Keratinocyte (primary cell): ENCODE measurements around the gene SPRY2. TPM values are rescaled to one million over a fixed set of nuclear protein-coding genes. Genes with fewer than 3 reads are reported as not detected.

Source experiments
- DNase-seq: peaks from one replicate; pipeline ENCODE4 v3.0.0-alpha.2; 2011; ENCODE audit warnings: low read depth, missing footprints, low spot score
- FAIRE-seq: peaks from 2 replicates; lab custom pipeline; 2011; peaks lifted over from hg19 to GRCh38; lab: Jason Lieb, UNC
- H2AFZ ChIP-seq: 2 replicates; pipeline ENCODE4 v1.6.0; 2012; ENCODE audit warnings: low read length, control low read depth, inconsistent platforms; ENCODE audit not compliant: control insufficient read depth
- H3K27ac ChIP-seq: 2 replicates; pipeline ENCODE4 v1.5.1; 2011; ENCODE audit warnings: low read length; ENCODE audit not compliant: control insufficient read depth, insufficient read depth
- H3K27me3 ChIP-seq: 3 replicates; pipeline ENCODE4 v1.6.0; 2011; ENCODE audit warnings: low read length; ENCODE audit not compliant: control insufficient read depth, insufficient read depth; ENCODE audit errors: extremely low read depth
- H3K36me3 ChIP-seq, 2 experiments: 2 replicates in 1 of 2; 3 replicates in 1 of 2; pipeline ENCODE4 v1.5.1; 2011; ENCODE audit warnings: low read length in 2 of 2, mild to moderate bottlenecking in 1 of 2; ENCODE audit not compliant: control insufficient read depth in 2 of 2, insufficient read depth in 2 of 2; ENCODE audit errors: extremely low read depth in 1 of 2
- H3K4me1 ChIP-seq: 3 replicates; pipeline ENCODE4 v1.5.1; 2011; ENCODE audit warnings: low read length; ENCODE audit not compliant: control insufficient read depth, insufficient read depth; ENCODE audit errors: extremely low read depth
- H3K4me2 ChIP-seq: 3 replicates; pipeline ENCODE4 v1.6.0; 2011; ENCODE audit warnings: low read depth, low read length; ENCODE audit not compliant: control insufficient read depth, insufficient read depth; ENCODE audit errors: extremely low read depth
- H3K4me3 ChIP-seq, 3 experiments: fragments of 200-600 bp in 1 of 3; sonication (generic) in 1 of 3; 2 replicates in 2 of 3; 3 replicates in 1 of 3; pipeline ENCODE4 v1.5.1; 2011 to 2016; ENCODE audit warnings: low read length in 3 of 3, mild to moderate bottlenecking in 3 of 3, control low read depth in 2 of 3, inconsistent platforms in 1 of 3, low read depth in 1 of 3, mixed read lengths in 1 of 3, mixed run types in 1 of 3, moderate library complexity in 1 of 3; ENCODE audit not compliant: control insufficient read depth in 2 of 3, insufficient read depth in 2 of 3; ENCODE audit errors: extremely low read depth in 1 of 3
- H3K79me2 ChIP-seq: 2 replicates; pipeline ENCODE4 v1.6.0; 2012; ENCODE audit warnings: low read length; ENCODE audit not compliant: control insufficient read depth, insufficient read depth
- H3K9ac ChIP-seq: 3 replicates; pipeline ENCODE4 v1.6.0; 2011; ENCODE audit warnings: low read length; ENCODE audit not compliant: control insufficient read depth, insufficient read depth; ENCODE audit errors: extremely low read depth
- H3K9me1 ChIP-seq: 3 replicates; pipeline ENCODE4 v1.6.0; 2011; ENCODE audit warnings: low read length; ENCODE audit not compliant: control insufficient read depth, insufficient read depth; ENCODE audit errors: extremely low read depth
- H3K9me3 ChIP-seq: 2 replicates; pipeline ENCODE4 v1.5.1; 2012; ENCODE audit warnings: low read depth, low read length; ENCODE audit not compliant: control insufficient read depth
- H4K20me1 ChIP-seq: 3 replicates; pipeline ENCODE4 v1.6.0; 2011; ENCODE audit warnings: low read length; ENCODE audit not compliant: control insufficient read depth, insufficient read depth; ENCODE audit errors: extremely low read depth
- CTCF ChIP-seq, 3 experiments: IDR thresholded peaks in 1 of 3; conservative IDR thresholded peaks in 1 of 3; optimal IDR thresholded peaks in 1 of 3; 2 replicates in 2 of 3; 3 replicates in 1 of 3; pipeline versions ENCODE3 to v1.5.1; 2011; ENCODE audit warnings: low read length in 3 of 3, mild to moderate bottlenecking in 3 of 3, moderate library complexity in 2 of 3, control low read depth in 1 of 3, inconsistent platforms in 1 of 3; ENCODE audit not compliant: insufficient read depth in 2 of 3; ENCODE audit errors: extremely low read depth in 1 of 3
- EZH2 ChIP-seq: IDR thresholded peaks from one replicate; pipeline ENCODE4 v1.6.1; 2012; ENCODE audit warnings: inconsistent platforms, mild to moderate bottlenecking, low read length, moderate library complexity
- dilution Hi-C: fragments of 300-500 bp; cut with MboI; formaldehyde crosslinking; loops from one replicate; pipeline ENCODE4 v1.7.0; 2020; ENCODE audit warnings: low sequenced_read_pairs; ENCODE audit not compliant: extremely low pct_ligation_motif_present
- polyA plus RNA-seq, 5 experiments: library from polyadenylated mRNA; depleted of rRNA in 3 of 5; stranded (reverse) in 3 of 5; stranded (forward) in 1 of 5; unstranded in 1 of 5; fragments of >200 nt; gene quantifications; 1 replicate in 1 of 5; 2 replicates in 3 of 5; 3 replicates in 1 of 5; pipeline versions ENCODE4 v1.2.1 to v1.2.3, GENCODE V29; 2011 to 2012; ENCODE audit warnings: missing spikeins in 2 of 5, low read depth in 1 of 5, low replicate concordance in 1 of 5

Gene SPRY2
- polyA plus RNA-seq, 1 donor (not counting 4 experiments of a cell fraction or from before 2014, with no cell fraction given) = 28.4 TPM

GRCh38 chr13:80374444-80374843, 33.5 kb upstream of the SPRY2 start:
- Histone ChIP-seq H3K9me3 (no peaks in the 10 kb centered on the region), H3K27me3 (no peaks in the 10 kb centered on the region), H4K20me1 (no peaks in the 10 kb centered on the region), H3K79me2 (no peaks in the 10 kb centered on the region), H3K4me2 (no peak overlapping the region), H3K9me1 (no peaks in the 10 kb centered on the region), H3K27ac (no peak overlapping the region), H2AFZ (no peak overlapping the region), H3K4me1 (no peaks in the 10 kb centered on the region), H3K4me3 (no peak overlapping the region), H3K36me3 (no peaks in the 10 kb centered on the region), H3K9ac (no peak overlapping the region)
- FAIRE-seq (no peak), DNase-seq (no peak)
- dilution Hi-C loops = no loop called here
- TF ChIP-seq CTCF (optimal IDR thresholded peaks at IDR 0.05 in 1 of 3, IDR thresholded peaks at IDR 0.05 in 1 of 3, conservative IDR thresholded peaks at IDR 0.05 in 1 of 3; ENCODE audit: extremely low read depth in 1 of 3, insufficient read depth in 2 of 3, low read length in 3 of 3) = no peak
- no peak for TF ChIP-seq EZH2

- TF ChIP-seq EZH2 (no peak), CTCF (optimal IDR thresholded peaks at IDR 0.05 in 1 of 3, IDR thresholded peaks at IDR 0.05 in 1 of 3, conservative IDR thresholded peaks at IDR 0.05 in 1 of 3; ENCODE audit: extremely low read depth in 1 of 3, insufficient read depth in 2 of 3, low read length in 3 of 3) (no peak)
- no peaks in the 10 kb centered on the region for H3K4me1 ChIP-seq
These were observed 31.0 kb upstream of the SPRY2 start for GRCh38 chr13:80371840-80372509.

More at GRCh38 chr13:80371840-80372509, 31.0 kb upstream of the SPRY2 start:
- no peaks in the 10 kb centered on the region for H4K20me1 ChIP-seq
- H3K27me3 ChIP-seq = no peaks in the 10 kb centered on the region
- dilution Hi-C loops = no loop called here
- H3K9me1 ChIP-seq = no peaks in the 10 kb centered on the region
- H3K4me3 ChIP-seq = no peak overlapping the region
- FAIRE-seq (no peak), DNase-seq (no peak)
- no peak overlapping the region for H2AFZ ChIP-seq
- H3K79me2 ChIP-seq = no peaks in the 10 kb centered on the region
- no peaks in the 10 kb centered on the region for H3K9me3 ChIP-seq
- no peak overlapping the region for H3K4me2 ChIP-seq
- no peak overlapping the region for H3K27ac ChIP-seq
- no peak overlapping the region for H3K9ac ChIP-seq
- H3K36me3 ChIP-seq = no peaks in the 10 kb centered on the region
